GM23248 (cell line): ENCODE results near the gene KLF7.

Source experiments
- EZH2 ChIP-seq: fragments of 200-600 bp; sonication (generic); IDR thresholded peaks from 2 replicates; pipeline ENCODE4 v1.6.1; 2018; ENCODE audit warnings: antibody characterized with exemption, mild to moderate bottlenecking; ENCODE audit not compliant: insufficient read depth, poor library complexity, severe bottlenecking
- EZH2phosphoT487 ChIP-seq: fragments of 200-600 bp; sonication (generic); IDR thresholded peaks from 2 replicates; pipeline ENCODE4 v1.6.1; 2018; ENCODE audit warnings: antibody characterized with exemption, moderate library complexity, mild to moderate bottlenecking, low read depth; ENCODE audit not compliant: insufficient read depth

- TF ChIP-seq EZH2phosphoT487 (no peak), EZH2 (no peak)
Measured at GRCh38 chr2:207091928-207092327, 73.8 kb downstream of the KLF7 start.
